Astrocyte (in vitro differentiated cells and primary cell): ENCODE measurements around the gene RPL35. TPM values are rescaled to one million over a fixed set of nuclear protein-coding genes. Genes with fewer than 3 reads are reported as not detected.

Experiments
- DNase-seq: peaks from one replicate; pipeline ENCODE4 v3.0.0-alpha.2; 2010; ENCODE audit warnings: low read depth
- FAIRE-seq: peaks from 2 replicates; lab custom pipeline; 2011; peaks lifted over from hg19 to GRCh38; lab: Jason Lieb, UNC
- H2AFZ ChIP-seq: 2 replicates; pipeline ENCODE4 v1.6.0; 2012; ENCODE audit warnings: low read depth, low read length, inconsistent platforms
- H3K27ac ChIP-seq: 2 replicates; pipeline ENCODE4 v1.5.1; 2011; ENCODE audit warnings: low read depth, low read length, inconsistent platforms
- H3K27me3 ChIP-seq: 2 replicates; pipeline ENCODE4 v1.6.0; 2011; ENCODE audit warnings: low read length, inconsistent platforms; ENCODE audit not compliant: insufficient read depth
- H3K36me3 ChIP-seq: 2 replicates; pipeline ENCODE4 v1.5.1; 2011; ENCODE audit warnings: low read length, inconsistent platforms; ENCODE audit not compliant: insufficient read depth
- H3K4me1 ChIP-seq: 2 replicates; pipeline ENCODE4 v1.5.1; 2011; ENCODE audit warnings: low read length, inconsistent platforms; ENCODE audit not compliant: insufficient read depth
- H3K4me2 ChIP-seq: 2 replicates; pipeline ENCODE4 v1.6.0; 2012; ENCODE audit warnings: low read length, inconsistent platforms
- H3K4me3 ChIP-seq: 2 replicates; pipeline ENCODE4 v1.5.1; 2011; ENCODE audit warnings: low read depth, mild to moderate bottlenecking, low read length, inconsistent platforms; ENCODE audit not compliant: insufficient read depth
- H3K79me2 ChIP-seq: 2 replicates; pipeline ENCODE4 v1.6.0; 2012; ENCODE audit warnings: mild to moderate bottlenecking, low read length, inconsistent platforms; ENCODE audit not compliant: insufficient read depth
- H3K9ac ChIP-seq: 2 replicates; pipeline ENCODE4 v1.6.0; 2012; ENCODE audit warnings: mild to moderate bottlenecking, low read length, inconsistent platforms
- H3K9me3 ChIP-seq: 2 replicates; pipeline ENCODE4 v1.5.1; 2012; ENCODE audit warnings: low read depth, mild to moderate bottlenecking, low read length, inconsistent platforms; ENCODE audit not compliant: insufficient read depth
- H4K20me1 ChIP-seq: 2 replicates; pipeline ENCODE4 v1.6.0; 2012; ENCODE audit warnings: low read length, inconsistent platforms; ENCODE audit not compliant: insufficient read depth
- H3K27ac Mint-ChIP-seq: one replicate; pipeline ENCODE4 v1.8.0; 2021; ENCODE audit warnings: mild to moderate bottlenecking, mixed read lengths; ENCODE audit not compliant: unreplicated experiment
- H3K27me3 Mint-ChIP-seq: one replicate; pipeline ENCODE4 v1.8.0; 2021; ENCODE audit warnings: low read depth, mixed read lengths; ENCODE audit not compliant: unreplicated experiment
- H3K36me3 Mint-ChIP-seq: one replicate; pipeline ENCODE4 v1.8.0; 2021; ENCODE audit warnings: low read depth, mixed read lengths; ENCODE audit not compliant: unreplicated experiment
- H3K4me1 Mint-ChIP-seq: one replicate; pipeline ENCODE4 v1.8.0; 2021; ENCODE audit warnings: low read depth, mixed read lengths; ENCODE audit not compliant: unreplicated experiment
- H3K4me3 Mint-ChIP-seq: one replicate; pipeline ENCODE4 v1.8.0; 2021; ENCODE audit warnings: mild to moderate bottlenecking, moderate library complexity, mixed read lengths; ENCODE audit not compliant: unreplicated experiment
- H3K9me3 Mint-ChIP-seq: one replicate; pipeline ENCODE4 v1.8.0; 2021; ENCODE audit warnings: mild to moderate bottlenecking, mixed read lengths; ENCODE audit not compliant: unreplicated experiment
- EZH2 ChIP-seq: IDR thresholded peaks from 2 replicates; pipeline ENCODE4 v1.6.1; 2012; ENCODE audit warnings: mild to moderate bottlenecking, low read length, inconsistent platforms; ENCODE audit not compliant: insufficient read depth
- total RNA-seq: library from RNA; stranded (reverse); gene quantifications from 2 replicates; pipeline ENCODE4 v1.2.1, GENCODE V29; 2021
- TF ChIP-seq, protein P1 (sequence below): IDR thresholded peaks from 2 replicates; pipeline ENCODE4 v1.5.1; 2011; ENCODE audit warnings: low read depth, mild to moderate bottlenecking, inconsistent platforms, low read length, moderate library complexity; ENCODE audit not compliant: insufficient read depth

RPL35 gene
- total RNA-seq, 1 donor from 2014 or later, result 1,259 TPM

DNA sequence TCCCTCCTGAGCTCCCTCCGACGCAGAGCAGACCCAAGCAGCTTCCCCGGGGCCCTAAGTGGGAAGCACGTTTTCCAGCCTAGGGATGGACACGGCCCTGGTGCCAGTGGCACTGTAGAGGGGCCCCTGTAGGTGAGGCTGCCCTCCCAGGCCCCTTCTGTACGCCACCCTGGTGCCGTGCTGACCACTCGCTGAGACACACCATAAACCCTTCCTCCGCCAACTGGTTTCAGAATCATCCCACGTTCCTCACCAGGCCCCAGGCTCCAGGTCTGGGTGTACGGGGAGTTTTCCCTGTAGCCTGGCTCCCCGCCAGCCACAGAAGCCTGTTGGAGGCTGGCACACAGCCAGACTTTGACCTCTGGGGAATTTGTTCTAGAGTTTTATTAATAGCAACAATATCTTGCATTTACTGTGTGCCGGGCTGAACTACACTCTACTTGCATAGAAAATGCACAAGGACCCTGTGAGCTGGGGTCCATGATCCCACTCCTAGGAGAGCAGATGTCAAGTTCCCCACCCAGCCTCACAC lies 26.7 kb downstream of the RPL35 start:
- Histone ChIP-seq H4K20me1 (no peaks in the 10 kb centered on the region), H3K79me2 (no peaks in the 10 kb centered on the region), H3K9me3 (no peaks in the 10 kb centered on the region), H3K4me3 (no peak overlapping the region), H3K4me2 (peak overlapping the region; percentile 66), H2AFZ (no peak overlapping the region), H3K36me3 (no peaks in the 10 kb centered on the region), H3K27ac (peak overlapping the region; percentile 19), H3K9ac (peak overlapping the region; percentile 32), H3K27me3 (no peaks in the 10 kb centered on the region), H3K4me1 (peaks cover 30% of the 10 kb centered on the region)
- Mint-ChIP-seq H3K9me3 (no peaks in the 10 kb centered on the region), H3K4me3 (no peak overlapping the region), H3K36me3 (no peaks in the 10 kb centered on the region), H3K27ac (peak overlapping the region; percentile 89), H3K4me1 (peaks cover 14% of the 10 kb centered on the region), H3K27me3 (no peaks in the 10 kb centered on the region)
- no peak for TF ChIP-seq EZH2
- TF ChIP-seq, protein P1, sequence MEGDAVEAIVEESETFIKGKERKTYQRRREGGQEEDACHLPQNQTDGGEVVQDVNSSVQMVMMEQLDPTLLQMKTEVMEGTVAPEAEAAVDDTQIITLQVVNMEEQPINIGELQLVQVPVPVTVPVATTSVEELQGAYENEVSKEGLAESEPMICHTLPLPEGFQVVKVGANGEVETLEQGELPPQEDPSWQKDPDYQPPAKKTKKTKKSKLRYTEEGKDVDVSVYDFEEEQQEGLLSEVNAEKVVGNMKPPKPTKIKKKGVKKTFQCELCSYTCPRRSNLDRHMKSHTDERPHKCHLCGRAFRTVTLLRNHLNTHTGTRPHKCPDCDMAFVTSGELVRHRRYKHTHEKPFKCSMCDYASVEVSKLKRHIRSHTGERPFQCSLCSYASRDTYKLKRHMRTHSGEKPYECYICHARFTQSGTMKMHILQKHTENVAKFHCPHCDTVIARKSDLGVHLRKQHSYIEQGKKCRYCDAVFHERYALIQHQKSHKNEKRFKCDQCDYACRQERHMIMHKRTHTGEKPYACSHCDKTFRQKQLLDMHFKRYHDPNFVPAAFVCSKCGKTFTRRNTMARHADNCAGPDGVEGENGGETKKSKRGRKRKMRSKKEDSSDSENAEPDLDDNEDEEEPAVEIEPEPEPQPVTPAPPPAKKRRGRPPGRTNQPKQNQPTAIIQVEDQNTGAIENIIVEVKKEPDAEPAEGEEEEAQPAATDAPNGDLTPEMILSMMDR, result no peak
- FAIRE-seq (no peak), DNase-seq (peak; percentile 70)

DNA sequence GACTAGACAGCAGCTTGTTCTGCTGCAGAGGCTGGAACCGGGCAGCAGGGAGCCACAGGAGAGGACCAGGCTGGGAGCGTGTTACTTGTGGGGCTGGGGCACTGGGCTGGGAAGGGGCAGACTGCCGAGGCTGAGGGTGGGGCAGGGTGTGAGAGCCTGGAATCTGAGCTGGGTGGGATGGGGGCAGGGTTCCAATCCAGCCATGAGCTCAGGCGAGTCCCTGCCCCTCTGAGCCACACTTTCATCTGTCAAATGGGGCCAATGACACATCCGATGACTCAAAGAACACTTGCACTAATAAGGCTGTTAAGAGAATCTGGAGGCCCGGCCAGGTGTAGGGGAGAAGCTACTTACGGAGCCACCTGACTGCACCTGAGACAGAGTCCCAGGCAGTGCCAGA lies 27.2 kb downstream of the RPL35 start:
- FAIRE-seq (peak; percentile 60), DNase-seq (peak; percentile 83)
- H3K9me3 ChIP-seq, result no peaks in the 10 kb centered on the region
- H3K27ac Mint-ChIP-seq, result peak overlapping the region; percentile 89
- H3K4me1 Mint-ChIP-seq, result peaks cover 15% of the 10 kb centered on the region
- H3K4me3 Mint-ChIP-seq, result no peak overlapping the region
- H3K27me3 ChIP-seq, result no peaks in the 10 kb centered on the region
- TF ChIP-seq, protein P1, result no peak
- no peak for TF ChIP-seq EZH2
- H3K27me3 Mint-ChIP-seq, result no peaks in the 10 kb centered on the region
- peaks cover 30% of the 10 kb centered on the region for H3K4me1 ChIP-seq
- no peaks in the 10 kb centered on the region for H3K36me3 ChIP-seq
- peak overlapping the region; percentile 37 for H3K27ac ChIP-seq
- no peaks in the 10 kb centered on the region for H3K9me3 Mint-ChIP-seq
- H3K9ac ChIP-seq, result peak overlapping the region; percentile 53
- H3K4me3 ChIP-seq, result no peak overlapping the region
- H4K20me1 ChIP-seq, result no peaks in the 10 kb centered on the region
- peak overlapping the region; percentile 66 for H3K4me2 ChIP-seq
- H3K36me3 Mint-ChIP-seq, result no peaks in the 10 kb centered on the region
- H2AFZ ChIP-seq, result no peak overlapping the region
- no peaks in the 10 kb centered on the region for H3K79me2 ChIP-seq

- H3K4me1 Mint-ChIP-seq, result peaks cover 20% of the 10 kb centered on the region
- no peak for FAIRE-seq
- H3K27ac ChIP-seq, result no peak overlapping the region
Measured at GRCh38 chr9:124831642-124832364, 30.0 kb downstream of the RPL35 start.

More at GRCh38 chr9:124831642-124832364, 30.0 kb downstream of the RPL35 start:
- Histone ChIP-seq H3K9ac (no peak overlapping the region), H3K27me3 (no peaks in the 10 kb centered on the region), H2AFZ (no peak overlapping the region), H3K4me3 (no peak overlapping the region), H4K20me1 (no peaks in the 10 kb centered on the region), H3K4me1 (peaks cover 30% of the 10 kb centered on the region), H3K9me3 (no peaks in the 10 kb centered on the region), H3K4me2 (no peak overlapping the region), H3K79me2 (no peaks in the 10 kb centered on the region), H3K36me3 (no peaks in the 10 kb centered on the region)
- Mint-ChIP-seq H3K27me3 (no peaks in the 10 kb centered on the region), H3K36me3 (no peaks in the 10 kb centered on the region), H3K4me3 (no peak overlapping the region), H3K27ac (no peak overlapping the region), H3K9me3 (no peaks in the 10 kb centered on the region)
- no peak for DNase-seq
- TF ChIP-seq, protein P1, result no peak
- no peak for TF ChIP-seq EZH2
